OCI-LY1 (cell line): ENCODE measurements around the gene MYH15.

Source experiments
- CTCF ChIP-seq: fragments of 200-600 bp; sonication (generic), shearing (Covaris generic); IDR thresholded peaks from 2 replicates; pipeline ENCODE4 v1.5.1; 2017; ENCODE audit warnings: mild to moderate bottlenecking, antibody characterized with exemption, low read length, moderate library complexity, mixed read lengths
- EZH2 ChIP-seq: fragments of 200-600 bp; sonication (generic), shearing (Covaris generic); IDR thresholded peaks from 2 replicates; pipeline ENCODE4 v1.8.0; 2017; ENCODE audit warnings: borderline replicate concordance, mixed run types, mild to moderate bottlenecking, antibody characterized with exemption, low read length, moderate library complexity, mixed read lengths

GRCh38 chr3:108525256-108525655, 14.9 kb upstream of the MYH15 start:
- TF ChIP-seq CTCF, result no peak
- TF ChIP-seq EZH2, result no peak
